Lower leg skin (tissue), 4 donors: ENCODE data around the gene ZNF530. TPM values are rescaled to one million over a fixed set of nuclear protein-coding genes. Genes with fewer than 3 reads are reported as not detected.

Experiments used
- DNase-seq, 2 donors: peaks; one replicate each; pipeline ENCODE4 v3.0.0-alpha.2; 2019; ENCODE audit warnings: low spot score in 2 of 2
- H3K4me3 ChIP-seq: fragments of 200-600 bp; sonication (generic); 2 replicates; pipeline ENCODE4 v1.5.1; 2017; ENCODE audit warnings: mild to moderate bottlenecking, low read depth; ENCODE audit not compliant: poor library complexity, severe bottlenecking
- POLR2A ChIP-seq, 2 donors: fragments of 450-650 bp; IDR thresholded peaks; one replicate each; pipeline ENCODE4 v1.6.1; 2016 to 2017; ENCODE audit warnings: antibody characterized with exemption in 2 of 2, mild to moderate bottlenecking in 1 of 2, moderate library complexity in 1 of 2
- WGBS, 2 donors: methylation state at CpG; one replicate each; pipeline ENCODE4 v1.1.5; 2018; 5-methylcytosine and 5-hydroxymethylcytosine counted together
- intact Hi-C: fragments of 100-400 bp; cut with DNase I; formaldehyde crosslinking; loops from one replicate; pipeline ENCODE4 v1.15.0; 2023; ENCODE audit warnings: low total_unique reads
- total RNA-seq, 4 donors: library from RNA; depleted of rRNA; stranded (reverse); fragments of >200 nt; gene quantifications; one replicate each; pipeline ENCODE4 v1.1.0, GENCODE V29; 2016
- TF ChIP-seq, protein P1 (sequence below), 3 donors: fragments of 450-650 bp; IDR thresholded peaks; one replicate each; pipeline ENCODE4 v1.5.1; 2016; ENCODE audit warnings: antibody characterized with exemption in 3 of 3, mild to moderate bottlenecking in 3 of 3, moderate library complexity in 2 of 3

Gene ZNF530
- total RNA-seq, 4 donors from 2014 or later: 4.8 to 16.9 (median 6.1) TPM

DNA sequence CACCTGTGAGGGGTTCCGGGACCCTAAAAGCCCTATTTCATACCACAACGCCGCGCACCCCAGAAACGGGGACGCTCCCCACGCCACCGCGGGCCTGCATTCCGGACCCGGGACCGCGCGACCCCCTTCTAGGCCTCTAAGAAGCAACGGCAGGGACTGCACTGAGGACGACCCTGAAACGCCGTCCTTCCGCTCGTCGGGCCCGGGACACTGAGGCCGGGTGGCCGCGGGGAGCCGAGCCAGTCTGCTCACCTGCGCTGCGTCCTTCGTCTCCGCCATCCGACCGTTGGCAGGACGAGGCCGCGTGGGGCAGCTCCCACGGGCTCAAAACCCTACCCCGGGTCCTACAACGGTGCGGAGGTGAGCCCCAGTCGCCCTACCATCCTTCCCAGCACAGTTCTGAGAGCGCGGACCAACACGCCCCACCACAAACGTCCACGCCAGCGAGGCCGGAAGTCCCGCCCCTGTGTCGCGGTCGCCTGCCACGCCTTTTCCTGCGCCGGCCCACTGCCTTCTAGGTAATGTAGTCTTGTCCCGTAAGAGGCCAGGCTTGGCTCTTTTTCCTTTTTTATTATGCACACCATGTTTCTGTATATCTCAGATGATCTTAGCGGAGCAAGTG lies 40.2 kb upstream of the ZNF530 start, which contains the start of gene ZNF550:
ZNF550 (minus strand) TSS at position 460 of the 622 bp plus-strand sequence; CDS start at position 279, 181 bp downstream.
- WGBS, 2 donors: 1 to 2% methylated on average over 25 to 43 of the region's 56 CpGs

DNA sequence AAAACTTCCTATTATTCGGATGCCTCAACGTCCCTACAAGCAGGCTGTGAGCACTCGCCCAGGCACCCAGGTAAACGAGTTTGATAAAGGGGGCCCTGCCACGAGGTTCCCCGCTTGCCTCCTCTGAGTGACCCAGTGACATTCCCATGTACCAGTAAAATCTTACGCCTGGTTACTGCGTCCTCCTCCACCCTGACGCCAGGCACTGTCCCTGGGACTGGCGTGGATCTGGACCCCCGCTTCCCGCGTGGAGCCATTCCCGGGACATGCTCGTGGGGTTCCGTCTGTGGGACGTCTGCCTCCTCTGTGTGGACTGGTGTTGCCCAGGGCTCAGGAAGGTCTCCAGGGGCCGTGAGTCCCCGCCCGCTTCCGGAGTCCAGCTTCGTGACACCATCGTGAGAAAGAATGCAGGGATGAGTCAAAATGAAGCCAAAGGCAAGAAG lies 39.6 kb upstream of the ZNF530 start:
- peak overlapping the region; percentile 69 for H3K4me3 ChIP-seq
- intact Hi-C loops: no loop called here

More for the DNA sequence above, 40.2 kb upstream of the ZNF530 start, which contains the start of gene ZNF550:
- no peak for TF ChIP-seq POLR2A (IDR thresholded peaks at IDR 0.05)
- TF ChIP-seq, protein P1, sequence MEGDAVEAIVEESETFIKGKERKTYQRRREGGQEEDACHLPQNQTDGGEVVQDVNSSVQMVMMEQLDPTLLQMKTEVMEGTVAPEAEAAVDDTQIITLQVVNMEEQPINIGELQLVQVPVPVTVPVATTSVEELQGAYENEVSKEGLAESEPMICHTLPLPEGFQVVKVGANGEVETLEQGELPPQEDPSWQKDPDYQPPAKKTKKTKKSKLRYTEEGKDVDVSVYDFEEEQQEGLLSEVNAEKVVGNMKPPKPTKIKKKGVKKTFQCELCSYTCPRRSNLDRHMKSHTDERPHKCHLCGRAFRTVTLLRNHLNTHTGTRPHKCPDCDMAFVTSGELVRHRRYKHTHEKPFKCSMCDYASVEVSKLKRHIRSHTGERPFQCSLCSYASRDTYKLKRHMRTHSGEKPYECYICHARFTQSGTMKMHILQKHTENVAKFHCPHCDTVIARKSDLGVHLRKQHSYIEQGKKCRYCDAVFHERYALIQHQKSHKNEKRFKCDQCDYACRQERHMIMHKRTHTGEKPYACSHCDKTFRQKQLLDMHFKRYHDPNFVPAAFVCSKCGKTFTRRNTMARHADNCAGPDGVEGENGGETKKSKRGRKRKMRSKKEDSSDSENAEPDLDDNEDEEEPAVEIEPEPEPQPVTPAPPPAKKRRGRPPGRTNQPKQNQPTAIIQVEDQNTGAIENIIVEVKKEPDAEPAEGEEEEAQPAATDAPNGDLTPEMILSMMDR (IDR thresholded peaks at IDR 0.05): no peak
- intact Hi-C loops: no loop called here
- peak within 1 kb of the TSS; percentile 69 for H3K4me3 ChIP-seq
- peak; percentile 90 to 97 for DNase-seq

DNA sequence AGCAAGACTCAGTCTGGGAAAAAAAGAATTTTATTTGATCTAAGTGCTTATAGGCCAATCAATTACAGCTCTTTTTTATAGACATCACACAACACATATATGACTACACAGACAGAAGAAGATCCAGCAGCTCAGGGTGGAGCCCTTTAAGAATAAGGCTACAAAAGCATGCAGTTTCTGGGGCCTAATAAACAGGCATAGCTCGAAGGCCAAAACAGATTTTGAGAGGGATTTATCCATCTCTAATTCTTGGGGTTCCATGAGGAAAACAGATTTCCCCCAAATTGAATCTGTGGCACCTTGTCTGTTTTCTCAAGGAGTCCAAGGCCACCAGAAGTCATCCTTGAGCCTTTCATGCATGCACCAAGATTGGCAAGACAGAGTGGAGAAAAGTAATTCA lies 36.1 kb upstream of the ZNF530 start:
- 70% methylated on average over 1 of the region's 1 CpG for WGBS, 2 donors
- TF ChIP-seq, protein P1 (IDR thresholded peaks at IDR 0.05): no peak
- no peak for TF ChIP-seq POLR2A (IDR thresholded peaks at IDR 0.05)
- DNase-seq: no peak
- intact Hi-C loops: no loop called here
- H3K4me3 ChIP-seq: no peak overlapping the region

More for the DNA sequence above, 39.6 kb upstream of the ZNF530 start:
- DNase-seq: no peak
- TF ChIP-seq, protein P1 (IDR thresholded peaks at IDR 0.05): no peak
- no peak for TF ChIP-seq POLR2A (IDR thresholded peaks at IDR 0.05)
- WGBS, 2 donors: 29 to 33% methylated on average over 23 of the region's 23 CpGs

DNA sequence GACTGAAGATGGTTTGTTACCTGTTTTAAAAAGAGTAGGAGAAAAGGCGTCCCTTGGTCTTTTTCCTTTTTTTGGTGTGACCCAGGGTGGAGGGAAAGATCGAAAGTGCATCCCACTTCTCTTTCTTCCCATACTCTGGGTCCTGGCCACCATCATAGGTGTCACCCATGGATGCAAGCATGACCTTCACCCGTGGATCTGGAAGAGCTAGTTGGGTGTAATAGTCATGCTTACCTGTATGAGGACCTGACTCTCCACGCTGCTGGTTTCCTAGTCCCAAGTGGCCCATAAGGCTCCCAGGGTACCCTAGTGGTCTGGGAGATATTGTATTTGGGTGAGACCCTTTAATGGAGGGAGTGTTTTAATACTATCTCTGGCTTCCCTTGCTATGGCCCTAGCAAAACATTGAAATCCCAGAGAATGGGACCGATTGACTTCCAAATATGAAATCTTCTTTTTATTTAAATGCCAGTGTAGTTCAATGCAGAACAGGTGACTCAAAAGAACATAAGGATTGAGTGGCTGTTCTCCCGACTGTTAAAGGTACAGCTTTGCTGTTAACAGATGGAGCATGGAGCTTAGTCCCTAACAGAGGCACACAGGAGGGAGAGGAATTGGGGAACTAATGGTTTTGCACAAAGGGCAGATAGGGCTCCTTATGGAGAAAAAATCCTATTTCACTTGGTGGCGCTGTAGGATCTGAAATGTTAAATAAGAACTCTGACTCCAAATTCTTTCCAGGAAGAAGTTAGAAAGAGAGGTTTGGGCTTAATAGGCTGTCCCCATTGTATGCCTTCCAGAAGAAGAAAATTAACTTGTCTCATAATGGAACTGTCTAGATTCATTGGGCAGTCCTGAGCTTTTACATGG lies 33.1 kb upstream of the ZNF530 start:
- no peak overlapping the region for H3K4me3 ChIP-seq
- WGBS, 2 donors: 62 to 63% methylated on average over 7 of the region's 7 CpGs
- TF ChIP-seq, protein P1 (IDR thresholded peaks at IDR 0.05): no peak
- TF ChIP-seq POLR2A (IDR thresholded peaks at IDR 0.05): no peak
- DNase-seq: no peak
- intact Hi-C loops: no loop called here

DNA sequence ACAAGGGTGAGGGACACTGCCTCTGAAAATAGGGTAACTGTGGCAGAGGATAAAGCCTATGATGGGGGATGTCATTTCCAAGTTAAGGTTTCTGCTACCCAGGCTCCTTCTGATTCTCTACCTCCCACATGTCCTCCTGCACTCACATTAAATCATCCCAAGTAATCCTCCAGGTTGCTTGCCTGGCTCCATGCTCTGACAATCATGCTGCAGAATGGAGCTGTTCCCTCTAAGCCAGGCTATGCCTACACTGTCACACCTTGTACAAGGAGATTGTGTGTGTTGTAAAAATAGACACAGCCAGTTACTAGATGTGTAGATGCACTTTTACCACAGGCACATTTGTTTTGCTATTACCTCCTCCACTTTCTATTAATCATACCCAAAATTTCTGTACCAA lies 29.0 kb upstream of the ZNF530 start:
- intact Hi-C loops: no loop called here

More for the DNA sequence above, 29.0 kb upstream of the ZNF530 start:
- H3K4me3 ChIP-seq: no peak overlapping the region
- TF ChIP-seq POLR2A (IDR thresholded peaks at IDR 0.05): no peak
- TF ChIP-seq, protein P1 (IDR thresholded peaks at IDR 0.05): no peak
- no peak for DNase-seq
